B cell (primary cell): Measurements from ENCODE around the gene MYO18A. TPM values are rescaled to one million over a fixed set of nuclear protein-coding genes. Genes with fewer than 3 reads are reported as not detected.

Experiments used
- ATAC-seq: fragments of 200-7000 bp; cut with Tn5 transposase; one replicate; pipeline ENCODE4 v1.10.0; 2021; ENCODE audit warnings: low read depth, mild to moderate bottlenecking, moderate number of reproducible peaks, moderate library complexity
- CTCF ChIA-PET: fragments of 350-600 bp; sonication (Branson Sonifier 250); formaldehyde crosslinking; loops from one replicate; lab custom pipeline; 2021; ENCODE audit warnings: antibody characterized with exemption, inconsistent platforms; lab: Charles Lee
- POLR2A ChIA-PET: fragments of 350-600 bp; sonication (Branson Sonifier 250); formaldehyde crosslinking; loops from one replicate; lab custom pipeline; 2021; ENCODE audit warnings: antibody characterized with exemption; lab: Charles Lee
- DNase-seq: peaks from one replicate; pipeline ENCODE4 v3.0.0; 2013
- H2AFZ ChIP-seq: 2 replicates; pipeline ENCODE4 v1.6.1; 2012; ENCODE audit warnings: mild to moderate bottlenecking, low read depth, low read length; ENCODE audit not compliant: insufficient read depth, poor library complexity, severe bottlenecking
- H3K27ac ChIP-seq, 2 donors: 1 replicate in 1 of 2; 2 replicates in 1 of 2; pipeline ENCODE4 v1.5.1; 2012 to 2013; ENCODE audit warnings: low read length in 2 of 2, mild to moderate bottlenecking in 2 of 2, moderate library complexity in 1 of 2
- H3K27me3 ChIP-seq, 4 experiments: fragments of 200-600 bp in 1 of 4; sonication (generic) in 1 of 4; replicated peaks in 1 of 4; 1 replicate in 2 of 4; 2 replicates in 2 of 4; pipeline versions ENCODE4 v1.6.1 to v1.7.0; 2013 to 2016; ENCODE audit warnings: low read length in 3 of 4, mild to moderate bottlenecking in 2 of 4, mixed read lengths in 1 of 4, moderate library complexity in 1 of 4; ENCODE audit not compliant: insufficient read depth in 4 of 4, control insufficient read depth in 3 of 4; ENCODE audit errors: control extremely low read depth in 1 of 4
- H3K36me3 ChIP-seq, 2 experiments: replicated peaks in 1 of 2; 1 replicate in 1 of 2; 2 replicates in 1 of 2; pipeline versions ENCODE4 v1.6.1 to v1.7.1; 2013; ENCODE audit warnings: low read length in 1 of 2; ENCODE audit not compliant: insufficient read depth in 2 of 2, control insufficient read depth in 1 of 2; ENCODE audit errors: control extremely low read depth in 1 of 2, extremely low read depth in 1 of 2
- H3K4me1 ChIP-seq, 2 donors: fragments of 200-600 bp in 1 of 2; sonication (generic) in 1 of 2; 1 replicate in 1 of 2; 2 replicates in 1 of 2; pipeline versions ENCODE4 v1.5.1 to v1.6.1; 2013 to 2017; ENCODE audit warnings: low read length in 2 of 2; ENCODE audit not compliant: control insufficient read depth in 2 of 2, insufficient read depth in 2 of 2
- H3K4me2 ChIP-seq: replicated peaks from 2 replicates; pipeline ENCODE3; 2012; ENCODE audit warnings: mild to moderate bottlenecking, low read depth, low read length; ENCODE audit not compliant: poor library complexity, severe bottlenecking
- H3K4me3 ChIP-seq, 5 experiments: fragments of 200-600 bp in 1 of 5; sonication (generic) in 1 of 5; 1 replicate in 3 of 5; 2 replicates in 2 of 5; pipeline versions ENCODE4 v1.5.1 to v1.7.0; 2011 to 2016; ENCODE audit warnings: low read length in 4 of 5, mild to moderate bottlenecking in 4 of 5, low read depth in 2 of 5, control low read depth in 1 of 5, moderate library complexity in 1 of 5; ENCODE audit not compliant: insufficient read depth in 1 of 5; ENCODE audit errors: control extremely low read depth in 1 of 5, extremely low read depth in 1 of 5
- H3K79me2 ChIP-seq: fragments of 200-600 bp; sonication (generic); one replicate; pipeline ENCODE4 v1.6.0; 2016; ENCODE audit warnings: low read length; ENCODE audit not compliant: control insufficient read depth, insufficient read depth
- H3K9ac ChIP-seq: fragments of 200-600 bp; sonication (generic); 2 replicates; pipeline ENCODE4 v1.6.1; 2017; ENCODE audit warnings: mild to moderate bottlenecking, low read length, moderate library complexity
- H3K9me3 ChIP-seq, 3 donors: one replicate each; pipeline versions ENCODE4 v1.6.1 to v1.7.1; 2013; ENCODE audit warnings: low read length in 2 of 3; ENCODE audit not compliant: control insufficient read depth in 2 of 3, insufficient read depth in 1 of 3; ENCODE audit errors: control extremely low read depth in 1 of 3
- H4K20me1 ChIP-seq: 2 replicates; pipeline ENCODE4 v1.6.0; 2012; ENCODE audit warnings: mild to moderate bottlenecking, low read length; ENCODE audit not compliant: insufficient read depth, control insufficient read depth, poor library complexity, severe bottlenecking
- H3K27ac Mint-ChIP-seq: one replicate; pipeline ENCODE4 v1.8.0; 2021; ENCODE audit warnings: mixed read lengths
- H3K27me3 Mint-ChIP-seq: one replicate; pipeline ENCODE4 v1.8.0; 2021; ENCODE audit warnings: mixed read lengths
- H3K4me1 Mint-ChIP-seq: one replicate; pipeline ENCODE4 v1.8.0; 2021; ENCODE audit warnings: mixed read lengths
- H3K4me3 Mint-ChIP-seq: one replicate; pipeline ENCODE4 v1.8.0; 2021; ENCODE audit warnings: mixed read lengths
- H3K9me3 Mint-ChIP-seq: one replicate; pipeline ENCODE4 v1.8.0; 2022; ENCODE audit warnings: mixed read lengths; ENCODE audit not compliant: insufficient read depth
- EZH2 ChIP-seq: IDR thresholded peaks from 2 replicates; pipeline ENCODE4 v1.6.1; 2012; ENCODE audit warnings: borderline replicate concordance, low read depth, mild to moderate bottlenecking, moderate library complexity, low read length; ENCODE audit not compliant: insufficient read depth, poor library complexity, severe bottlenecking
- WGBS: methylation state at CpG from one replicate; pipeline ENCODE4 v1.1.5; 2013; ENCODE audit warnings: missing lambda C conversion rate; ENCODE audit not compliant: insufficient coverage; 5-methylcytosine and 5-hydroxymethylcytosine counted together
- intact Hi-C: fragments of 100-400 bp; cut with micrococcal nuclease; formaldehyde crosslinking; loops from one replicate; pipeline ENCODE4 v1.10.0; 2022
- polyA plus RNA-seq: library from polyadenylated mRNA; depleted of rRNA; stranded (reverse); fragments of >200 nt; gene quantifications from 2 replicates; pipeline ENCODE4 v1.2.3, GENCODE V29; 2012
- total RNA-seq, 2 donors: library from RNA; stranded (reverse); fragments of 120-200 nt in 1 of 2; gene quantifications; 1 replicate in 1 of 2; 2 replicates in 1 of 2; pipeline versions ENCODE4 v1.2.3 to v1.2.4, GENCODE V29; 2013 to 2022
- TF ChIP-seq, protein P1 (sequence below): fragments of 200-600 bp; IDR thresholded peaks from one replicate; pipeline ENCODE4 v1.8.0; 2022; ENCODE audit warnings: antibody characterized with exemption, mild to moderate bottlenecking

Gene MYO18A
- total and polyA plus RNA-seq, 2 donors (not counting 1 experiment from before 2014, with no cell fraction given): 72.2 to 155 TPM

DNA sequence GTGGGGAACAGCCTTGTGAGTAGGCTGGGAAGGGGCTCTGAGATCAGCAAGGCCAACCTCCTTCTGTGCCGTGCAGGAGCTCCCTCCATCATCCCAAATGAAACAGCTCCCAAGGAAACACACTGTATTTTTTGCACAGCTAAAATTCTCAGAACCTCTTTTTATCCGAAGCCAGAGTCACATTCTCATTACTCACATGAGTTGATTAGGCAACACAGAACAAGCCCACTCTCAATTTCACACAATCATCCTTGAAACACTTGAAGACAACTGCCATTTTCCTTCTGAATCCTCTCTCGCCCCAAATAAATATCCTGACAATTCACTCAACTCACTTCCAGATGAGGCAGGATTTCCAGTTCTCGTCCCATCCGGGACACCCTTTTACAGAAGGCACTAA lies 66.1 kb downstream of the MYO18A start:
- H3K27ac ChIP-seq: no peak overlapping the region
- H4K20me1 ChIP-seq: peaks cover 68% of the 10 kb centered on the region
- H3K9ac ChIP-seq: no peak overlapping the region
- H3K4me2 ChIP-seq: no peak overlapping the region
- no peaks in the 10 kb centered on the region for H3K27me3 ChIP-seq
- H3K4me3 Mint-ChIP-seq: no peak overlapping the region
- ATAC-seq (no peak), DNase-seq (no peak)
- H3K4me1 Mint-ChIP-seq: peaks cover 5% of the 10 kb centered on the region
- peaks cover 0 to 89% of the 10 kb centered on the region in 2 experiments for H3K36me3 ChIP-seq
- no peaks in the 10 kb centered on the region for H3K4me1 ChIP-seq
- H3K27me3 Mint-ChIP-seq: no peaks in the 10 kb centered on the region
- TF ChIP-seq, protein P1, sequence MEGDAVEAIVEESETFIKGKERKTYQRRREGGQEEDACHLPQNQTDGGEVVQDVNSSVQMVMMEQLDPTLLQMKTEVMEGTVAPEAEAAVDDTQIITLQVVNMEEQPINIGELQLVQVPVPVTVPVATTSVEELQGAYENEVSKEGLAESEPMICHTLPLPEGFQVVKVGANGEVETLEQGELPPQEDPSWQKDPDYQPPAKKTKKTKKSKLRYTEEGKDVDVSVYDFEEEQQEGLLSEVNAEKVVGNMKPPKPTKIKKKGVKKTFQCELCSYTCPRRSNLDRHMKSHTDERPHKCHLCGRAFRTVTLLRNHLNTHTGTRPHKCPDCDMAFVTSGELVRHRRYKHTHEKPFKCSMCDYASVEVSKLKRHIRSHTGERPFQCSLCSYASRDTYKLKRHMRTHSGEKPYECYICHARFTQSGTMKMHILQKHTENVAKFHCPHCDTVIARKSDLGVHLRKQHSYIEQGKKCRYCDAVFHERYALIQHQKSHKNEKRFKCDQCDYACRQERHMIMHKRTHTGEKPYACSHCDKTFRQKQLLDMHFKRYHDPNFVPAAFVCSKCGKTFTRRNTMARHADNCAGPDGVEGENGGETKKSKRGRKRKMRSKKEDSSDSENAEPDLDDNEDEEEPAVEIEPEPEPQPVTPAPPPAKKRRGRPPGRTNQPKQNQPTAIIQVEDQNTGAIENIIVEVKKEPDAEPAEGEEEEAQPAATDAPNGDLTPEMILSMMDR: no peak
- TF ChIP-seq EZH2: no peak
- no peak overlapping the region for H2AFZ ChIP-seq
- POLR2A ChIA-PET: no interaction called here
- no peak overlapping the region for H3K27ac Mint-ChIP-seq
- H3K79me2 ChIP-seq: peaks cover 39% of the 10 kb centered on the region
- H3K9me3 ChIP-seq: peaks cover 0 to 3% (median 0%) of the 10 kb centered on the region in 3 donors
- no peak overlapping the region for H3K4me3 ChIP-seq
- H3K9me3 Mint-ChIP-seq: no peaks in the 10 kb centered on the region
- 90% methylated on average over 5 of the region's 5 CpGs for WGBS
- intact Hi-C loops: loop anchor here (10.0 kb wide), 1 partner anchor 469 kb away; the partner anchor contains the start of gene BLTP2
- CTCF ChIA-PET: interaction anchor here (0.9 to 13.9 kb wide), 12 partner anchors 10 to 255 kb away, joined by 3 to 359 read pairs (median 4); no protein-coding TSS in a partner anchor

DNA sequence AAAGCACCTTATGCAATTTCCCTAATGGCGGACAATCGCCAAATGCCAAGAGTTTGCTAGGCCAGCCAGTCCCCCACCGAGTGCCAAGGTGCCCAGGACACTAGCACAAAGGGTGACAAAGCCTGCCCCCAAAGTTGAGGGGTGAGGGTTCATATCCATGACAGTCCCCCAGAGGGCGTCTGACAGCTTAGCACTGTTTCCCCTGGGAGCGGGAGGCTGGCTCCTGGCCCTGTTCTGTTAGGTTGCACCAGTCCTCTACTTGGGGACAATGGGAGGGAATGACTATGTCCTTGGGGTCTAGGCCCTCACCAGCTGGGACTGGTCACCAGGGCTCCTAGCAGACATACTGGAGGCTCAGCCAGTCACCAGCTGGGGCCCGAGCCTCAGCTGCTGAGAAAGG lies 66.9 kb downstream of the MYO18A start:
- ChIA-PET CTCF (interaction anchor here (0.9 to 13.9 kb wide), 12 partner anchors 11 to 256 kb away, joined by 3 to 359 read pairs (median 4); no protein-coding TSS in a partner anchor), POLR2A (no interaction called here)
- 57% methylated on average over 5 of the region's 6 CpGs for WGBS
- no peak overlapping the region for H3K4me2 ChIP-seq
- peaks cover 0 to 89% of the 10 kb centered on the region in 2 experiments for H3K36me3 ChIP-seq
- no peak overlapping the region for H3K27ac ChIP-seq
- no peak overlapping the region for H3K4me3 ChIP-seq
- H2AFZ ChIP-seq: no peak overlapping the region
- no peaks in the 10 kb centered on the region for H3K4me1 ChIP-seq
- Mint-ChIP-seq H3K4me1 (peaks cover 5% of the 10 kb centered on the region), H3K27ac (no peak overlapping the region), H3K9me3 (no peaks in the 10 kb centered on the region), H3K4me3 (no peak overlapping the region), H3K27me3 (no peaks in the 10 kb centered on the region)
- TF ChIP-seq EZH2: no peak
- TF ChIP-seq, protein P1: no peak
- H3K9ac ChIP-seq: no peak overlapping the region
- DNase-seq (no peak), ATAC-seq (no peak)
- H3K27me3 ChIP-seq: no peaks in the 10 kb centered on the region
- intact Hi-C loops: loop anchor here (10.0 kb wide), 1 partner anchor 469 kb away; the partner anchor contains the start of gene BLTP2
- peaks cover 67% of the 10 kb centered on the region for H4K20me1 ChIP-seq
- peaks cover 0 to 3% (median 0%) of the 10 kb centered on the region in 3 donors for H3K9me3 ChIP-seq
- peaks cover 39% of the 10 kb centered on the region for H3K79me2 ChIP-seq
